ENCODE data around the gene RCAN3. TPM values are rescaled to one million over a fixed set of nuclear protein-coding genes. Genes with fewer than 3 reads are reported as not detected.
"Not testable (repeated sequence)": the region's sequence is repeated elsewhere in the genome, so short reads cannot be mapped to it uniquely, and the experiment has no call there.

RCAN3 gene
- total RNA-seq, result 26.5 and 26.8 TPM in 2 replicates

GRCh38 chr1:24502709-24503058 is at the start of gene RCAN3:
RCAN3 (plus strand) TSS chr1:24502836; CDS start chr1:24514373, 11,537 bp downstream.
- intact Hi-C loops (cut with micrococcal nuclease), result loop anchor here (1.0 to 10.0 kb wide), 9 partner anchors 14 to 742 kb away; partner anchors contain the start of genes CLIC4, NIPAL3, PNRC2 and RSRP1
- DNase-seq (ENCODE audit: low spot score), result peak; percentile 91
- no peaks in the 10 kb centered on the region for H3K27me3 Mint-ChIP-seq (ENCODE audit: insufficient read depth)
- peaks cover 64% of the 10 kb centered on the region for H3K4me1 Mint-ChIP-seq (ENCODE audit: low read depth)
- peak within 1 kb of the TSS; percentile 97 for H3K4me3 Mint-ChIP-seq
- H3K27ac Mint-ChIP-seq, result peak within 1 kb of the TSS; percentile 94
- no peaks in the 10 kb centered on the region for H3K9me3 Mint-ChIP-seq
- H3K36me3 Mint-ChIP-seq (ENCODE audit: low read depth), result peaks cover 8% of the 10 kb centered on the region

- no peak for DNase-seq (ENCODE audit: low spot score)
- Mint-ChIP-seq H3K9me3 (no peaks in the 10 kb centered on the region), H3K27ac (no peak overlapping the region), H3K4me3 (no peak overlapping the region), H3K4me1 (ENCODE audit: low read depth) (no peaks in the 10 kb centered on the region), H3K36me3 (ENCODE audit: low read depth) (peaks cover 40% of the 10 kb centered on the region), H3K27me3 (ENCODE audit: insufficient read depth) (no peaks in the 10 kb centered on the region)
- intact Hi-C loops (cut with micrococcal nuclease), result no loop called here
Observed at GRCh38 chr1:24452922-24453485, 49.6 kb upstream of the RCAN3 start.

GRCh38 chr1:24454673-24455072 is 48.0 kb upstream of the RCAN3 start:
- Mint-ChIP-seq H3K9me3 (no peaks in the 10 kb centered on the region), H3K27ac (no peak overlapping the region), H3K27me3 (ENCODE audit: insufficient read depth) (no peaks in the 10 kb centered on the region), H3K4me1 (ENCODE audit: low read depth) (no peaks in the 10 kb centered on the region), H3K4me3 (no peak overlapping the region), H3K36me3 (ENCODE audit: low read depth) (peaks cover 46% of the 10 kb centered on the region)
- no peak for DNase-seq (ENCODE audit: low spot score)
- intact Hi-C loops (cut with micrococcal nuclease), result no loop called here

- Mint-ChIP-seq H3K4me1 (ENCODE audit: low read depth) (no peaks in the 10 kb centered on the region), H3K27ac (no peak overlapping the region), H3K27me3 (ENCODE audit: insufficient read depth) (no peaks in the 10 kb centered on the region), H3K36me3 (ENCODE audit: low read depth) (peaks cover 49% of the 10 kb centered on the region), H3K9me3 (peaks cover 5% of the 10 kb centered on the region), H3K4me3 (no peak overlapping the region)
- no peak for DNase-seq (ENCODE audit: low spot score)
- intact Hi-C loops (cut with micrococcal nuclease), result no loop called here
Observed at GRCh38 chr1:24455272-24455671, 47.4 kb upstream of the RCAN3 start.

- no peaks in the 10 kb centered on the region for H3K27me3 Mint-ChIP-seq (ENCODE audit: insufficient read depth)
- peaks cover 58% of the 10 kb centered on the region for H3K36me3 Mint-ChIP-seq (ENCODE audit: low read depth)
- H3K4me1 Mint-ChIP-seq (ENCODE audit: low read depth), result no peaks in the 10 kb centered on the region
- DNase-seq (ENCODE audit: low spot score), result no peak
- intact Hi-C loops (cut with micrococcal nuclease), result no loop called here
- peaks cover 21% of the 10 kb centered on the region for H3K9me3 Mint-ChIP-seq
- no peak overlapping the region for H3K4me3 Mint-ChIP-seq
- no peak overlapping the region for H3K27ac Mint-ChIP-seq
Observed at GRCh38 chr1:24457866-24458265, 44.8 kb upstream of the RCAN3 start.

GRCh38 chr1:24459551-24460266 is 42.9 kb upstream of the RCAN3 start:
- intact Hi-C loops (cut with micrococcal nuclease), result no loop called here
- peaks cover 8% of the 10 kb centered on the region for H3K4me1 Mint-ChIP-seq (ENCODE audit: low read depth)
- H3K27ac Mint-ChIP-seq, result no peak overlapping the region
- H3K9me3 Mint-ChIP-seq, result peaks cover 21% of the 10 kb centered on the region
- no peak overlapping the region for H3K4me3 Mint-ChIP-seq
- H3K27me3 Mint-ChIP-seq (ENCODE audit: insufficient read depth), result no peaks in the 10 kb centered on the region
- DNase-seq (ENCODE audit: low spot score), result no peak
- peaks cover 54% of the 10 kb centered on the region for H3K36me3 Mint-ChIP-seq (ENCODE audit: low read depth)

- DNase-seq (ENCODE audit: low spot score); intact Hi-C loops (cut with micrococcal nuclease); H3K27ac Mint-ChIP-seq; H3K4me3 Mint-ChIP-seq; H3K27me3 Mint-ChIP-seq (ENCODE audit: insufficient read depth): not testable (repeated sequence)
- H3K9me3 Mint-ChIP-seq, result peaks cover 21% of the 10 kb centered on the region
- H3K36me3 Mint-ChIP-seq (ENCODE audit: low read depth), result peaks cover 54% of the 10 kb centered on the region
- peaks cover 13% of the 10 kb centered on the region for H3K4me1 Mint-ChIP-seq (ENCODE audit: low read depth)
Observed at GRCh38 chr1:24462128-24462527, 40.5 kb upstream of the RCAN3 start.

GRCh38 chr1:24463776-24464735 is 38.6 kb upstream of the RCAN3 start:
- no peak for DNase-seq (ENCODE audit: low spot score)
- Mint-ChIP-seq H3K27ac (peak overlapping the region; percentile 45), H3K9me3 (peaks cover 21% of the 10 kb centered on the region), H3K27me3 (ENCODE audit: insufficient read depth) (no peaks in the 10 kb centered on the region), H3K36me3 (ENCODE audit: low read depth) (peaks cover 49% of the 10 kb centered on the region), H3K4me1 (ENCODE audit: low read depth) (peaks cover 13% of the 10 kb centered on the region), H3K4me3 (no peak overlapping the region)
- intact Hi-C loops (cut with micrococcal nuclease), result no loop called here

GRCh38 chr1:24465099-24465498 is 37.5 kb upstream of the RCAN3 start:
- no peaks in the 10 kb centered on the region for H3K27me3 Mint-ChIP-seq (ENCODE audit: insufficient read depth)
- H3K36me3 Mint-ChIP-seq (ENCODE audit: low read depth), result peaks cover 46% of the 10 kb centered on the region
- H3K27ac Mint-ChIP-seq, result peak overlapping the region; percentile 18

GRCh38 chr1:24465638-24466037 is 37.0 kb upstream of the RCAN3 start:
- Mint-ChIP-seq H3K27ac (no peak overlapping the region), H3K4me1 (ENCODE audit: low read depth) (peaks cover 13% of the 10 kb centered on the region), H3K27me3 (ENCODE audit: insufficient read depth) (no peaks in the 10 kb centered on the region), H3K9me3 (peaks cover 13% of the 10 kb centered on the region), H3K4me3 (no peak overlapping the region), H3K36me3 (ENCODE audit: low read depth) (peaks cover 42% of the 10 kb centered on the region)
- intact Hi-C loops (cut with micrococcal nuclease), result no loop called here
- no peak for DNase-seq (ENCODE audit: low spot score)

More at GRCh38 chr1:24465099-24465498, 37.5 kb upstream of the RCAN3 start:
- H3K4me1 Mint-ChIP-seq (ENCODE audit: low read depth), result peaks cover 13% of the 10 kb centered on the region
- no peak for DNase-seq (ENCODE audit: low spot score)
- H3K9me3 Mint-ChIP-seq, result peaks cover 18% of the 10 kb centered on the region
- H3K4me3 Mint-ChIP-seq, result no peak overlapping the region
- intact Hi-C loops (cut with micrococcal nuclease), result no loop called here

- Mint-ChIP-seq H3K4me1 (ENCODE audit: low read depth) (peaks cover 11% of the 10 kb centered on the region), H3K27ac (no peak overlapping the region), H3K9me3 (no peaks in the 10 kb centered on the region), H3K36me3 (ENCODE audit: low read depth) (peaks cover 26% of the 10 kb centered on the region), H3K4me3 (no peak overlapping the region), H3K27me3 (ENCODE audit: insufficient read depth) (no peaks in the 10 kb centered on the region)
- intact Hi-C loops (cut with micrococcal nuclease), result no loop called here
- no peak for DNase-seq (ENCODE audit: low spot score)
Observed at GRCh38 chr1:24468685-24469316, 33.8 kb upstream of the RCAN3 start.

- Mint-ChIP-seq H3K27me3 (ENCODE audit: insufficient read depth) (no peaks in the 10 kb centered on the region), H3K9me3 (no peaks in the 10 kb centered on the region), H3K4me1 (ENCODE audit: low read depth) (peaks cover 5% of the 10 kb centered on the region), H3K27ac (no peak overlapping the region), H3K36me3 (ENCODE audit: low read depth) (peaks cover 18% of the 10 kb centered on the region), H3K4me3 (no peak overlapping the region)
- intact Hi-C loops (cut with micrococcal nuclease), result no loop called here
- no peak for DNase-seq (ENCODE audit: low spot score)
Observed at GRCh38 chr1:24470592-24470991, 32.0 kb upstream of the RCAN3 start.
